Stimulated activated CD4-positive, alpha-beta T cell treated with anti-CD3 and anti-CD28 coated beads, Interleukin-12 subunit alpha, Interleukin-12 subunit beta, amount 100 ng/mL, for 48 hours (primary cell): ENCODE measurements around the gene SIAH2.

Experiments
- DNase-seq, 3 donors: peaks; one replicate each; pipeline ENCODE4 v3.0.0-alpha.2; 2020; ENCODE audit warnings: low read depth in 2 of 3, low spot score in 1 of 3

The SIAH2 gene

DNA sequence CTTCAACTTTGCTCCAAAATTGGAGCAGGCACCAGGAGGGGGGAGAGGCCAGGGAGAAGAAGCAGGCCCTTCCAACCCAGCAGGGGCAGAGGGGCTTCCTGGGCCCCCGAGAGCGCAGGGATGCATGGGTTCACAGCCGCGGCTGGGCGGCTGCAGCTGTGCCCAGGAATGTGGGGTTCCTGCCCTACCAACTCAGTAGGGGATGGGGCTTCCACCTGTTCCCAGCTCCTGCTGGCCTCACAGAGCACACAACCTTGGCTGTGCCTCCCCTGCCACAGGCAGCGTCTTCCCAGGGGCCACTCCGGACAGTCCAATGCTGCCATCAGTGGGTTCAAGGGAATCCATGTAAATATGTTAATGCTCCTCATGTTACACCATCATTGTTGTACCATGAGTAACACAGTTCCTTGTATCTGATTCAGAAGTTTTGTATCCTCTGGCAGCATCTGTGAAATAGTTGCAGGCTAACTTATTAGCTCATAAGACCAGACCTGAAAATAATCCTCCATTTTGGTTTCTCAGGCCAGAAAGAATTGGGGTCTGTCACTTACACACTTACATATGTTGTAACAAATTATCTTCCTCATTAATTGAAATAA lies 12.1 kb upstream of the SIAH2 start:
- DNase-seq = no peak

DNA sequence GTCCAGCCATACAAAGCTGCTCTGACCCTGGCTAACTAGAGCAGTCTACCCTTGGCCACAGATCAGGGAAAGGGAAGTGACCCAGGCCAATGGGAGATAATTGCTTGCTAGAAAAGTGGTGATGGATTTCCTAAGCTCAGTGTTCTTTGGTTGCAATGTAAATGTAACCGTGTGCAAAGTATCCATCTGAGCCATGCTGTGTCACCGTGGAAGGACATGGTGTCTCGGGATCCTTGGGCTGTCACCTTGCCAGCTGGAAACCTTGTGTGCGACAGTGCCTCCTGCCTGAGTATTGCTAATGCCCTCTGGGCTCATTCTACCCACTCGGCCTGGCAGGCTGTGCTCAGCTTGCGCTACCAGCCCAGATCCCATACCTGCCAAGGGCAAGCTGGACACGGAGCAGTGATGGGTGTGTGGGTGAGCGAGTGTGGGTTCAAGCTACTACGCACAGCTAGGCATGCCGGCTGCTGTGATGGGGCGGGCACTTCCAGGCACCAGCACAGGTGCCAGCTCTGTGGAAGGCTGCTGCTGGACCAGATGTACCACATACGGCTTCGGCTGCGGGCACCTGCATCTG lies 10.7 kb upstream of the SIAH2 start:
- no peak for DNase-seq

DNA sequence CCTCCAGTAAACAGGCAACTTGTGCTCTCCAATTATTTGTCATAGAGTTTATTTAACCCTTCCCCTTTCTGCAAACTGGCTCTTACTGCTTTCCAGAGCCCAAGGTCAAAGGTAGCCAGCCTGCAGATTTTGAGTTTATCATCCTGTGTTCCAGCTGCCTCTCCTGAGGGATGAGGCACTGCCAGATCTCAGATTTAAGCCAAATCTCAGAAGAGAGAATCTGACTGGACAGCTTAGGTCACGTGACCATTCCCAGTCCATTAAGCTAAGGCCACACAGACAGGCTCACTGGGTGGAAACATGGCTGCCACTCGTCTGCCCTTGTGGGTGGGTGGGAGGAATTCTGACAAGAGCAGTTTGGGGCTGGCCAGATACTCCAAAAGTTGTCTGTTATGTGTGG lies 8.6 kb upstream of the SIAH2 start:
- DNase-seq = no peak

DNA sequence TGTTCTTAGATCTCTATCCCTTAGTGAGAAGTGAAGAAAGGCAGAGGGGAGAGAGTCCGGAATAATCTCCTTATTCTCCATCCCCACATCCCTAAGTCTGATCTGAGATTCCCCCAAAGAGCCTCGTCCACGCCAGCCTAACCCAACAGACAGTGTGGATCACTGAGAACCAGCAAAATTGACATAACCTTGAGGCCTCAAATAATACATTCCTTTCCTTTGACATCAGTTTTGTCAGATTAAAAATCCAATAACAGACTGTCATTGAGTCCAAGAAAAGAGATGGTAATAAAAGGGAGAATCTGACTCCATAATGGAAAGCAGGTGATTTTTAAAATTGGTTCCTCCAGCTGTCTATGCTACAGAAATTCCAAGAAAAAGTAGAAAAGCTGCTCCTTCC lies 7.7 kb upstream of the SIAH2 start:
- no peak for DNase-seq

DNA sequence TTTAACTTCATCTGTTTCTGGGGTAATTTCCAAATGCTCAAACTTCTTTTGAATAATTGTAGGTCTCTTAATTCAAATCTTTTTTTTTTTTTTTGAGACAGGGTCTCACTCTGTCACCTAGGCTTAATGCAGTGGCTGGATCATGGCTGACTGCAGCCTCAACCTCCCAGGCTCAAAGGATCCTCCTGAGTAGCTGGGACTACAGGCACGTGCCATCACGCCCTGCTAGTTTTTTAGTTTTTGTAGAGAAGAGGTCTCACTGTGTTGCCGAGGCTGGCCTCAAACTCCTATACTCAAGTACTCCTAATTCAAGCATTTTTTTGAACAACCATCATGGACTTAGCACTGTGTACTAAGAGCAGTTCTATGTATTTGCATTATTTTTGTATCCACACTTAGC lies 3.8 kb upstream of the SIAH2 start:
- no peak for DNase-seq

DNA sequence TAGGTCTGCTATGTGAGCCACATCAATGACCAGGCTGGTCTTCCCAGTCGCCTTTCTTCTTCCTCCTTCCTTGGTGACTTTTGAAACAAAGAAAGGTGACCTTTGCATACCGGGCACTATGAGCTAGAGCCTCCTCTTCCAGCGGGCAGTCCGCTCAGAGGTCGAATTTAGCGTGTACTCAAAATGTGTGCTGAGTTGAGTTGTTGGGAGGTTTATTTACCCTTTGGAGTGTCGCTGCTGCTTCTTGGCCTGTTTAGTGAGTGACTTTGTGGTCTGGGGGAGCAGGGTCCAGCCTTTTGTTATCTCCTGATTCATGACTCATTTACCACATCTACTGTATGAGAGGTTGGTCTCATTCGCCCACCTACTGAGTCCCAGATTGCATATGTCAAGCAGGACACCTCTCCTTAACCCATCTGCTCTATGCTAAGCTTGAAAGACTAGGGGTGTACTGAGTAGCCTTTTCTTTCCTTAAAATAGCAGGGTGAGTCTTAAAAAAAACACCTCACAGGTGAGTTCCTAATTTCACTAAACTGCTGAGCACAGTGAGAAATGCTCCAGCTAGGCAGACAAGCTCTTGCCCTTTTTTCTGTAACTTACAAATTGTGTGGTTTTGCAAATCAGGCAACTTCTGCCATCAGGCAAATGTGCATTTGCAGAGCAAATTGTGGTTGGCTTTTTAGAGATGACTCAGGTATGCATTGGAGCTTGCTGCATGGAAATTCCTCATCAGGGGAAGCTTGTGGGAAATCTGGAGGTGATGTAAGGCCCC lies 3.2 kb upstream of the SIAH2 start:
- no peak for DNase-seq

DNA sequence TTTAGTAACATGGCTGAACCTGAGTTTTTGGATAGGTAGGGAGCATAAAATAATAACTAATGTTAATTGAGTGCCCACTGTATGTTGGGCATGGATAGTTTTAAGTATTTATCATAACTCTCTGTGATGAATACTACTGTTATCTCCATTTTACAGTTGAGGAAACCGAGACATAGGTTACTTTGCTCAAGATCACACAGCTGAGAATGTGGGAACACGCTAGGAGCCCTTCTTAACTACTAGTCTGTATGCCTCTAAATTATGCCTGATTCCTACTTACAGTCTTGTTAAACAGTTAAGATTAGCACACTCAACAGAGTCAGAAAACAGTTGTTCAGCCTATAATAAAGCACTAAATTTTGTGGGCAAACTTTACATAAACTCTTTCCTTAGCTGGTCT lies 2.0 kb upstream of the SIAH2 start:
- no peak for DNase-seq

DNA sequence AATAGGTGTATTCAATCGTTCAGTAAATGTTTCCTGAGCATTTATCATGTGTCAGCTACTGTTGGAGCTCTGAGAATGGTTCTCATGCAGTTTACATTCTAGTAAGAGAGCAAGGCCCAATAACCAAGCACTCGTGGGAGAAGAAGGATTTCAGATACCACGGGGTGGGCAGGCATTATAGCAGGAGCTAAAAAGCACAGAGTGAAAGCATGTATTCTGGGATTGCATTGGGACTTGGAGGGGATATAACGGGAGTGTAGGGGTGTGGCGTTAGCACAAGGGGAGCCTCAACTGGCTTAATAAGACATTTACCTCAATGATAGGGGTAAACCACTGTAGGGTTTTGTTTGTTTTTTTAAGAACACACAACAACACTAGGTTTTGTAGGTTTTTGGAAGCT lies 1.6 kb upstream of the SIAH2 start:
- DNase-seq = no peak

DNA sequence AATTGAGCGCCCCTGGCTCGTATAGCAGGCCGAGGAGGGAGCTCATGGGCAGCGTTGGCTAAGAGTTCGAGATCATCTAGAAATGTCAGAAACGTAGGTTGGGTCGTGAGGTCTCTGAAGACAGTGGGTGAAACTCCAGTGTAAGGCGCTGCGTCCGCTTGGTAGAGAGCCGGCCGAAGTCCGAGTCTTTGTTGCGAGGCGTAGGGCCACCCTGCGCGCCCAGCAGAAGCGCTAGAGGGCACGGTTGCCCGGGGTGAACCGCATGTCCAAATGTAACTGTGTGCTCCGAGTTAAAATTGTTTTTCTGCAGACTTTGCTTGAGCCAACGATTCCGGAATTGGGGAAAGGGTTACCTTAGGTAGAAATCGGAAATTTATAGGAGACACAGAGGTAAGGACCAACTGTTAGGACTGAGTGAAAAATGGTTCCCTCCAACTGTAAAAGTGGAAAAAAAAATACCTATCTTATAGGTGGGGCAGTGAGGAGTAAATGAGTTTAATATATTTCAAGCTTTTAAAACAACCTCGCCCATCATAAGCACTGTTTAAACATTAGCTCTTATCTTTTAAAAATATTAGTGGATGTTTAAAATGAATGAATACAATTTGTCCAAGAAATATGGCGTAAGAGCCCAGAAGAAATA lies 993 bp upstream of the SIAH2 start:
- no peak for DNase-seq

DNA sequence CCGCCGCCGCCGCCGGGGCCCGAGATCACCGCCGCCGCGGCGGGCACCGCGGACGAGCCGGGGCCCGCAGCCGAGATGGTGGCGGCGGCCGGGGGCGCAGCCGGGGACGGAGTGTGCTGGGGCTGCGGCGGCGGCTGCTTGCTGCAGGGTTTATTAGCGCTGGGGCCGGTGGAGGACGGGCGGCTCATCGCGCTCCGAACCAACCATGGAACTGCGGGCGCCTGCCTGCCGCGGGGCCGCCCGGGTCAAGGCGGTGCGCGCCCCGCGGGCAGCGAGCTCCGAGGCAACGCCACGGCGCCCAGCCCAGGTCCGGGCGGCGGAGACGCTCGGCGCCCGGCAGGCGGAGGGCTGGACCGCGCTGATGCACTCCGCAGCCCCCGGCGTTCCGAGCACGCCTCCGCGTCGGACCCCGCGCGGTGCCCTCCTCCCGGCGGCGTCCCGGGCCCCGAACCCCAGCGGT lies 277 bp downstream of the SIAH2 start:
- no peak for DNase-seq

DNA sequence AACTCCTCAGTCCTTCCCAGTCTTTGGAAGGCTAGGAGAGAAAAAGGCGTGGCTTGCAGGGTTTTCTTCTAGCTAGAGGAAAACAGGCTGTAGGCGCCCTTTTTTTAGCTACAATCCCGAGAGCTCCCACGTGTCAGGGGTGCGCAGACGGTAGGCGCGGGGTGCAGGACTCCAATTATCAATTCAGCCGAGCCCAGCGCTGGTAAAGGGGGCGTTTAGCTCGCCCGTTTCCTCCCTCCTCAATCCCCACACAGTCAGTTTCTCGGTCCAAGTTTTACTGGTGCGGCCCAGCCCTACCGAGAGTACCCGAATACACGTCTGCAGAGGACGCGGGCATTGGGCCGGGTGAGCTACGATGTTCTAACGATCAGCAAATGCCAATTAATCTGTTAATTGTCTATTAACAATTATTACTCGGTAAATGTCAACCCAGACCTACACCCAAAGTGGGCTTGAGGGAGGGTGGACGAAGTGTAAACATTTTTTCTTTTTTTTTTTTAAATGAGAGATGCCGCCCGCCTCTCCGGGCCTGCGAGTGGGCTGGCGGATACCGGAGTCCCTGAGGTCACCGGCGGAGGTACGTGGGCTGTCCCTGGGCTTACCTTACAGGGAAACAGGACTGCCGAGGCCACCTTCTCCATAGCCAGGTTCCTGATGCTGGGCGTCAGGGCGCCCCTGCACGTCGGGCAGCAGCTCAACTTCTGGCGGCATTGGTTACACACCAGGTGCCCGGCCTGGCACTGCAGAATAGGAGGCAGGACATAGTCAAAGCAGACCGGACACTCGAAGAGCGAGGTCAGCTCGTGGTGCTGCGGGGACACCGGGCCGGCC lies 923 bp downstream of the SIAH2 start:
- no peak for DNase-seq

DNA sequence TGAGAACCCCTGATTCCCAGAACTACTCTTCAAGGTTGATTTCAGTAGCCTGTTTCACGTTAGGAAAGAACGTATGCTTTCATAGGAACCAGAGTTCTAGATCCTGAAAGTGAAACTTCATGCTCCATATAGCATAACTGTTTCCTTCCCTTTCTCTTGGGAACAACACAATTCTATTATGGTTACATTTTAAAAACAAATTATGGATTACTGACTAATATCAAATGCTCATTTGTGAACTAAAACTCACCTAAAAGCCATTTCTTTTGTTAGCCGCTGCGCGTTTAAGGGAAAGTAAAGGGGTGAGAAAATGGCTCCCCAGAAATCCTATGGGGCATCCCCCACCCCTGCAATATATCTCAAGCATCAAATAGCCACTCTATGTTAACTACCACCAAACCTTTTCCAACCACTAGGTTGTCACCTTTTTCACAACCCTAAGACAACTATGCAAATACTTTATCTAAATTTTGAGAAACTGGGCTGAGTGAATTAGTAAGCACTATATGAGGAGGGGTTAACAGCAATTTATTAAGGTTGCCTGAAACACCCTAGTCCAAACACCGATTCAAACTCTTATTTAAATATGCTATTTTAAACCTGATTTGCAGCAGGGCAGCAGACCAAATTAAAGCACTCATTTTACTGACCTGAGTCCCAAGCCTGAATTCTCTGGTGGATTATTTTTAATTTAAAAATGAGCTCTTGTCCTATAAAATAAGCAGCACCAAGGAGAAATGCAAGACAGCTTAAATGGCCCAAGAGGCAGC lies 2.4 kb downstream of the SIAH2 start:
- DNase-seq = no peak

DNA sequence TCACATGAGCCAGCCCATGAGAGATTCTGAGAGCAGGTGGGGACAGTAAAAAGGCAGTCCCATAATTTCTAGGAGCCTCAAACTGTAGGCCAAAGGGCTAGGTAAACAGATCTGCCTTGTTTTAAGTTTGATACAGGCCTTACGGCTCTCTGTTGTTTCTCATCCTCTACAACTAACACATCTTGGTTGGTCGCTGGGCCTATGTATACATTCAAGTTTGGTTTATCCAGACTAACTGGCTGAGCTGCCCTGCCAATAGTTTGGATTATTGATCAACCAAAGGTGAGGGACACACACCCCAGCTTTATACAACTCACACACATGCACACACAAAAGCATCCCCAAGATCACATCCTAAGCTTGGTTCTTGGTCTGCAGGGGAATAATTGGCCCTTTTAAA lies 3.0 kb downstream of the SIAH2 start:
- no peak for DNase-seq

DNA sequence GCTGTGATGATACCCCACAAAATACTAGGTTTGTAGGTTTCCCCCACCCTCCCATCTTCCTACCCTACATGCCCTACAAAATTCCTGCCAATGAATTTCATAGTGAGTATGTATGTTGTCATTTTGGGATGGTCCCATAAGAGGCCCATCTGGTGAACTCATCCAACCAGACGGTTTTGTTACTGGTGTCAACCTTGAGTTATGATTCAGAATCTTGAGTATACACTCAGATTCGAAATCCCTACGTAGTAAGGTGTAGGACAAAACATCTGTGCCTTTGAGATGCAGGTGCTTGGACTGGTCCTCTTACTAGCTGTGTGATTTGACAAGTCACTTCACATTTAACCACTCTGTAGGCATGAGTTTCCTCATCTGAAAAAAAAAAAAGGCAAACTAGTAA lies 3.6 kb downstream of the SIAH2 start:
- no peak for DNase-seq

DNA sequence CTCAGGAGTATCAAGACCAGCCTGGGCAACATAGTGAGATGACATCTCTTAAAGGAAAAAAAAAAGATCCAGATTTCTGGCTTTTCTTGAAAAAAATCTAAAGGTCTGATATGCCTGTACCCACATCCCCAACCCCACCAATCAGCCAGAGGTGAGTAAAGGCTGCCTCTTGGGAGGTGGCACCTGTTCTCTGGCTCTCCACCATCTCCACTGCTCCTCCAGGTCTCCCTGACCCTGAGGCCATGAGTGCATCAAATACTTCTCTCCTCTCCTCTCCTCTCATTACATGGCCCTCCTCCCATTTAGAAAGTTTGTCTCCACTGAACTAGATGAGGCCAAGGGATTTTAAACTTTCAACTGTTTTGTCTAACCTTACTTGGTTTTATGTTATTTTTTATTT lies 5.2 kb downstream of the SIAH2 start:
- no peak for DNase-seq

DNA sequence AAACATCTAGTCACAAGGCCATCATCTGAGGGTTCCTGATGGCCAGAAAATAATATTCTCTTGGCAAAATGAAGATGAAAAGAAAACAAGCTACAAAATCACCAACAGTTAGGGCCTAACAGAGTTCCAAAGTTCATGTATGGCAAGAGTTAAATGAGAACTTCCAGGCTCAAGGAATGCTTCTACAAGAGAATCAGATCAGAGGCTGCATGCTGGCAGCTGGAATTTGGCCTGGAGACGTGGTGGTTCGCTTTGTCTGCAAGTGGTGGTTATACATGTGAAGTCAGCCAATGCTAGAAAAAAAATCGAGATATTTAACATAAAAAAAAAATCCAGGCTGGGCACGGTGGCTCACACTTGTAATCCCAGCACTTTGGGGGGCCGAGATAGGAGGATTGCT lies 5.6 kb downstream of the SIAH2 start:
- no peak for DNase-seq

DNA sequence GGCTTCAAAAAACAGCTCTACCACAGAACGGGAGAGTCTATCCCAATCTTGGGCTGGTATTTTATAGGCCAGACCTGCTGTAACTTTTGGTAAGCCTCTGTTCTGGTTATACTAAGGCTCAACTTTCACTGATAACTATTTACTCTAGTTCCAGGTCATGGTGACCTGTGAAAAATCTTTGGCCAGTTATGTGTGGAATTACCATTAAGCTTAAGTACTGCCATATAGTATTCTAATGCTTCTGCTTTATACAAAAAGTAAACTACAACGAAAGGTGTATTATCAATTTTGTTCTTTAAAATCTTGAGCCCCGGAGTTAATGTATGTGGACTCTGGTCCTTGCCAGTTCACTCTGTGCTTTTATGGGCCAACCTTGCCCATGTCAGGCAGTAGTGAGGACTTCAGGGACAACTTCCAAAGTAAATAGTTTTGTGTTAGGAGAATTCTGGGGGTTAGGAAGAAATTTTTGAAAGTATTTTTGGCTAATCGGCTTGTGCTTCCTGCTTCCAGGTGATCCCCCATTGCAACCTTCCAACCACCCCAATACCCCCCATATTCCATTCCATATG lies 6.4 kb downstream of the SIAH2 start:
- no peak for DNase-seq

DNA sequence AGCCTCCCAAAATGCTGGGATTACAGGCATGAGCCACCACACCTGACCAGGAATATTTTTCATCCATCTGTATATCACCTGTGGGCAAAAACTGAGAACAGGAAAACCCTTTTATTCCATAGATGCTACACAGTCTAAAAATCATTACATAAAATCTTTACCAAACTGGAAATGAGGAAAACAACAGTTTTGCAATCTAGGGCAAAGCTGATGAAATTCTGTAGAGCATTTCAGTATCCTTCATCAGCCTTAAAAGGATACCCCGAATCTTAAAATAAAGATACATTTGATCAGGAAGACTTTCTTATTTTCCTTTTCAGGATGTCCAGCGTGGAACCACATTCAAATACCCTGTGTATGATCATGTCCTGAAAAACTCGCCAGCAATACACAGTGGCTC lies 7.1 kb downstream of the SIAH2 start:
- DNase-seq = no peak

DNA sequence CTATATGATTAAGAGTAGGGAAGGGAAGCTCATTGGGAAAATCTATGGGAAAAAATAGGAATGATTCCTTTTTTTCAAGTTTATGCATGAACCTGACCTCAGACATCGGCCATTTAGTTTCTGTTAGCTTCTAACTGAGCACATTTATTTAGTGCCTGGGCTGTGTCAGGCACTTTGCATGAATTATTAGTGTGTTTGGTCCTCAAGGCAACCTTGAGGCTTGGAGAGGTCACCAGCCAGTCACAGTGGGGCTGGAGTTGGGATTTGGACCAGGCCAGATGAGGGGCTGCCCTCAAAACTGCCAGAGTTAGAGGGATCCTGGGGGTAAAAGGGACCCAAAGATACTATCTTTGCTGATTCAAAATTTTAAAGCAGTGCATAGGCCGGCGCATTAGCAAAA lies 8.1 kb downstream of the SIAH2 start:
- no peak for DNase-seq

DNA sequence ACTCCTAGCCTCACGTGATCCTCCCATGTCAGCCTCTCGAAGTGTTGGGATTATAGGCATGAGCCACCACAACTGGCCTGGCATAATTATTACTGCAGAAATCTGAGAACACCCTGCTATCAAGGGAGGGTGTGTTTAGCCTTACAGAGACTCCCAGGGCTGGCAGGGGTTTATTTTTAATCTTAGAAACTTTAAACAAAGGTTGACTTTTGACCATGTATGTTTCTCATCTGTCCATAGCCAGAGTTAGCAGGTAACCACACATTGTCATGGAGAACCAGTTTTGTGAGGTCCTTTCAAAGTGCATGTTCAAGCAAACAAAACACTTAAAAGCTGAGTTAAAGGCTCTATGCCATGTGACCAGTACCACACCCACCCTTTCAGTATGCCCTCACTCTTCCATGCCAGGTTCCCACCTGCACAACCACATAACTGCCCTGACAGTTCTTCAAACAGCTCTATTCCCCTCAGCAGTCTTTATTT lies 11.1 kb downstream of the SIAH2 start:
- DNase-seq = no peak
